ENCODE results near the gene ADGRE2.

The ADGRE2 gene

GRCh38 chr19:14689598-14690503 is 88.5 kb downstream of the ADGRE2 start, which contains the start of gene ZNF333:
ZNF333 (plus strand) TSS chr19:14690048; CDS start chr19:14693492, 3,444 bp downstream.
- peak; percentile 89 for TF ChIP-seq POLR2AphosphoS5 (IDR thresholded peaks at IDR 0.05; ENCODE audit: low read depth, low read length)
- peak; percentile 52 for TF ChIP-seq FOXP2 (optimal IDR thresholded peaks at IDR 0.05; ENCODE audit: borderline replicate concordance, extremely low read depth, extremely low read length, insufficient read depth)
- peak; percentile 78; the same call in 1 of the 2 replicates for TF ChIP-seq TAF1 (IDR thresholded peaks at IDR 0.05; ENCODE audit: borderline replicate concordance, insufficient read depth, low read length)
- no peak for TF ChIP-seq SIN3A (IDR thresholded peaks at IDR 0.05; ENCODE audit: borderline replicate concordance, insufficient read depth, low read length)
- no peak for TF ChIP-seq REST (IDR thresholded peaks at IDR 0.05; ENCODE audit: insufficient read depth in 1 of 2, low read depth in 2 of 2, low read length in 2 of 2)

- TF ChIP-seq SIN3A (IDR thresholded peaks at IDR 0.05; ENCODE audit: borderline replicate concordance, insufficient read depth, low read length) = no peak
- no peak for TF ChIP-seq REST (IDR thresholded peaks at IDR 0.05; ENCODE audit: insufficient read depth in 1 of 2, low read depth in 2 of 2, low read length in 2 of 2)
- TF ChIP-seq FOXP2 (optimal IDR thresholded peaks at IDR 0.05; ENCODE audit: borderline replicate concordance, extremely low read depth, extremely low read length, insufficient read depth) = no peak
- no peak for TF ChIP-seq TAF1 (IDR thresholded peaks at IDR 0.05; ENCODE audit: borderline replicate concordance, insufficient read depth, low read length)
- no peak for TF ChIP-seq POLR2AphosphoS5 (IDR thresholded peaks at IDR 0.05; ENCODE audit: low read depth, low read length)
These were observed 91.9 kb downstream of the ADGRE2 start for GRCh38 chr19:14686411-14686810.

GRCh38 chr19:14683439-14683838 is 94.9 kb downstream of the ADGRE2 start:
- TF ChIP-seq REST (IDR thresholded peaks at IDR 0.05; ENCODE audit: insufficient read depth in 1 of 2, low read depth in 2 of 2, low read length in 2 of 2) = no peak
- no peak for TF ChIP-seq TAF1 (IDR thresholded peaks at IDR 0.05; ENCODE audit: borderline replicate concordance, insufficient read depth, low read length)
- TF ChIP-seq FOXP2 (optimal IDR thresholded peaks at IDR 0.05; ENCODE audit: borderline replicate concordance, extremely low read depth, extremely low read length, insufficient read depth) = no peak
- TF ChIP-seq POLR2AphosphoS5 (IDR thresholded peaks at IDR 0.05; ENCODE audit: low read depth, low read length) = no peak
- no peak for TF ChIP-seq SIN3A (IDR thresholded peaks at IDR 0.05; ENCODE audit: borderline replicate concordance, insufficient read depth, low read length)
